ENCODE measurements around the gene CDH13.

Gene CDH13

GRCh38 chr16:83245061-83245460 lies 618.3 kb downstream of the CDH13 start:
- DNase-seq (no peak), ATAC-seq (ENCODE audit: insufficient read depth, low read depth) (no peak)
- Histone ChIP-seq H3K4me1 (ENCODE audit: insufficient read depth, low read length) (no peaks in the 10 kb centered on the region), H3K9me3 (ENCODE audit: insufficient read depth, low read length, severe bottlenecking) (no peaks in the 10 kb centered on the region), H3K4me3 (ENCODE audit: low read depth in 1 of 2, low read length in 2 of 2) (no peak overlapping the region), H3K27me3 (ENCODE audit: insufficient read depth, low read length, poor library complexity) (peaks cover 5% of the 10 kb centered on the region), H3K36me3 (ENCODE audit: insufficient read depth, low read length) (no peaks in the 10 kb centered on the region), H2AFZ (ENCODE audit: low read depth, low read length) (no peak overlapping the region), H3K4me2 (ENCODE audit: insufficient read depth, low read length) (no peak overlapping the region), H4K20me1 (ENCODE audit: insufficient read depth, low read length) (no peaks in the 10 kb centered on the region), H3K79me2 (ENCODE audit: insufficient read depth, low read length) (no peaks in the 10 kb centered on the region), H3K9ac (ENCODE audit: low read depth, low read length) (no peak overlapping the region), H3K27ac (ENCODE audit: low read length) (no peak overlapping the region)
- TF ChIP-seq CTCF (IDR thresholded peaks at IDR 0.05; ENCODE audit: borderline replicate concordance, extremely low read depth, low read length, poor library complexity, severe bottlenecking) (no peak), EZH2 (IDR thresholded peaks at IDR 0.05; ENCODE audit: borderline replicate concordance, low read depth, low read length, severe bottlenecking) (no peak)

- Histone ChIP-seq H3K4me2 (ENCODE audit: insufficient read depth, low read length) (no peak overlapping the region), H4K20me1 (ENCODE audit: insufficient read depth, low read length) (no peaks in the 10 kb centered on the region), H3K4me1 (ENCODE audit: insufficient read depth, low read length) (no peaks in the 10 kb centered on the region), H3K79me2 (ENCODE audit: insufficient read depth, low read length) (no peaks in the 10 kb centered on the region), H2AFZ (ENCODE audit: low read depth, low read length) (no peak overlapping the region), H3K9ac (ENCODE audit: low read depth, low read length) (no peak overlapping the region), H3K4me3 (ENCODE audit: low read depth in 1 of 2, low read length in 2 of 2) (no peak overlapping the region), H3K36me3 (ENCODE audit: insufficient read depth, low read length) (no peaks in the 10 kb centered on the region), H3K27me3 (ENCODE audit: insufficient read depth, low read length, poor library complexity) (peaks cover 5% of the 10 kb centered on the region), H3K27ac (ENCODE audit: low read length) (no peak overlapping the region), H3K9me3 (ENCODE audit: insufficient read depth, low read length, severe bottlenecking) (no peaks in the 10 kb centered on the region)
- ATAC-seq (ENCODE audit: insufficient read depth, low read depth) (no peak), DNase-seq (no peak)
- TF ChIP-seq EZH2 (IDR thresholded peaks at IDR 0.05; ENCODE audit: borderline replicate concordance, low read depth, low read length, severe bottlenecking) = no peak
Observed at GRCh38 chr16:83247767-83248372, 621.1 kb downstream of the CDH13 start.

- Histone ChIP-seq H3K4me3 (ENCODE audit: low read depth in 1 of 2, low read length in 2 of 2) (no peak overlapping the region), H3K9me3 (ENCODE audit: insufficient read depth, low read length, severe bottlenecking) (no peaks in the 10 kb centered on the region), H3K4me1 (ENCODE audit: insufficient read depth, low read length) (no peaks in the 10 kb centered on the region), H3K9ac (ENCODE audit: low read depth, low read length) (no peak overlapping the region), H2AFZ (ENCODE audit: low read depth, low read length) (no peak overlapping the region), H3K4me2 (ENCODE audit: insufficient read depth, low read length) (no peak overlapping the region), H3K27ac (ENCODE audit: low read length) (no peak overlapping the region), H3K27me3 (ENCODE audit: insufficient read depth, low read length, poor library complexity) (peaks cover 5% of the 10 kb centered on the region), H3K79me2 (ENCODE audit: insufficient read depth, low read length) (no peaks in the 10 kb centered on the region), H4K20me1 (ENCODE audit: insufficient read depth, low read length) (no peaks in the 10 kb centered on the region), H3K36me3 (ENCODE audit: insufficient read depth, low read length) (no peaks in the 10 kb centered on the region)
- no peak for DNase-seq
- TF ChIP-seq EZH2 (IDR thresholded peaks at IDR 0.05; ENCODE audit: borderline replicate concordance, low read depth, low read length, severe bottlenecking) (no peak), CTCF (IDR thresholded peaks at IDR 0.05; ENCODE audit: borderline replicate concordance, extremely low read depth, low read length, poor library complexity, severe bottlenecking) (no peak)
- no peak for ATAC-seq (ENCODE audit: insufficient read depth, low read depth)
Observed at GRCh38 chr16:83248735-83249463, 622.1 kb downstream of the CDH13 start.

GRCh38 chr16:83253521-83253920 lies 626.8 kb downstream of the CDH13 start:
- no peak for ATAC-seq (ENCODE audit: insufficient read depth, low read depth)

More at GRCh38 chr16:83253521-83253920, 626.8 kb downstream of the CDH13 start:
- Histone ChIP-seq H2AFZ (ENCODE audit: low read depth, low read length) (no peak overlapping the region), H3K9me3 (ENCODE audit: insufficient read depth, low read length, severe bottlenecking) (no peaks in the 10 kb centered on the region), H3K4me2 (ENCODE audit: insufficient read depth, low read length) (no peak overlapping the region), H3K27me3 (ENCODE audit: insufficient read depth, low read length, poor library complexity) (peaks cover 2% of the 10 kb centered on the region), H4K20me1 (ENCODE audit: insufficient read depth, low read length) (no peaks in the 10 kb centered on the region), H3K4me1 (ENCODE audit: insufficient read depth, low read length) (no peaks in the 10 kb centered on the region), H3K27ac (ENCODE audit: low read length) (no peak overlapping the region), H3K36me3 (ENCODE audit: insufficient read depth, low read length) (no peaks in the 10 kb centered on the region), H3K4me3 (ENCODE audit: low read depth in 1 of 2, low read length in 2 of 2) (no peak overlapping the region), H3K79me2 (ENCODE audit: insufficient read depth, low read length) (no peaks in the 10 kb centered on the region), H3K9ac (ENCODE audit: low read depth, low read length) (no peak overlapping the region)
- no peak for DNase-seq
- no peak for TF ChIP-seq CTCF (IDR thresholded peaks at IDR 0.05; ENCODE audit: borderline replicate concordance, extremely low read depth, low read length, poor library complexity, severe bottlenecking)
- no peak for TF ChIP-seq EZH2 (IDR thresholded peaks at IDR 0.05; ENCODE audit: borderline replicate concordance, low read depth, low read length, severe bottlenecking)
